IMR-90 (cell line): ENCODE measurements around the gene AKAP3. TPM values are rescaled to one million over a fixed set of nuclear protein-coding genes. Genes with fewer than 3 reads are reported as not detected.

Experiments
- ATAC-seq: fragments of 200-7000 bp; cut with Tn5 transposase; 2 replicates; pipeline ENCODE4 v1.9.1; 2020; ENCODE audit warnings: low read depth, mild to moderate bottlenecking, moderate library complexity
- BruUV-seq: library from RNA; stranded (reverse); fragments of 400-500 nt; replicated peaks from 2 replicates; lab custom pipeline; 2021; lab: Mats Ljungman, UMichigan
- CTCF ChIA-PET: fragments of 300-600 bp; formaldehyde crosslinking; extraction: SDS; loops from one replicate; lab custom pipeline; 2021; ENCODE audit warnings: antibody characterized with exemption; lab: Yijun Ruan, JAX
- POLR2A ChIA-PET: fragments of 300-600 bp; sonication (Branson Sonifier 250); formaldehyde crosslinking; loops from one replicate; lab custom pipeline; 2022; ENCODE audit warnings: antibody characterized with exemption; ENCODE audit not compliant: unreplicated experiment; lab: Charles Lee
- DNase-seq: peaks from one replicate; pipeline ENCODE4 v3.0.0; 2013
- H2AFZ ChIP-seq: replicated peaks from 2 replicates; pipeline ENCODE3; 2013; ENCODE audit warnings: low read length, mild to moderate bottlenecking; ENCODE audit not compliant: poor library complexity
- H2AK5ac ChIP-seq: 2 replicates; pipeline ENCODE4 v1.6.1; 2013; ENCODE audit warnings: low read depth, low read length, inconsistent platforms
- H2AK9ac ChIP-seq: replicated peaks from 2 replicates; pipeline ENCODE3; 2013; ENCODE audit warnings: mild to moderate bottlenecking, low read depth, low read length, moderate library complexity; ENCODE audit not compliant: poor library complexity
- H2BK120ac ChIP-seq: 2 replicates; pipeline ENCODE4 v1.6.1; 2013; ENCODE audit warnings: low read depth, low read length, inconsistent platforms
- H2BK15ac ChIP-seq: 3 replicates; pipeline ENCODE4 v1.6.1; 2013; ENCODE audit warnings: low read depth, low read length, inconsistent platforms
- H2BK20ac ChIP-seq: 2 replicates; pipeline ENCODE4 v1.6.1; 2013; ENCODE audit warnings: low read depth, mild to moderate bottlenecking, inconsistent platforms, low read length, moderate library complexity
- H2BK5ac ChIP-seq: 2 replicates; pipeline ENCODE4 v1.6.1; 2013; ENCODE audit warnings: mild to moderate bottlenecking, low read depth, low read length, inconsistent platforms; ENCODE audit not compliant: poor library complexity, severe bottlenecking
- H3K14ac ChIP-seq: replicated peaks from 2 replicates; pipeline ENCODE4 v1.6.1; 2013; ENCODE audit warnings: low read depth, low read length, inconsistent platforms
- H3K18ac ChIP-seq: 2 replicates; pipeline ENCODE4 v1.6.1; 2013; ENCODE audit warnings: low read depth, low read length, control low read depth
- H3K23ac ChIP-seq: 2 replicates; pipeline ENCODE4 v1.6.1; 2013; ENCODE audit warnings: low read depth, low read length, inconsistent platforms
- H3K27ac ChIP-seq: 2 replicates; pipeline ENCODE4 v1.5.1; 2013; ENCODE audit warnings: mild to moderate bottlenecking, control low read depth, low read length; ENCODE audit not compliant: insufficient read depth
- H3K27me3 ChIP-seq: 2 replicates; pipeline ENCODE4 v1.6.1; 2013; ENCODE audit warnings: low read length; ENCODE audit not compliant: control insufficient read depth, insufficient read depth
- H3K36me3 ChIP-seq: 2 replicates; pipeline ENCODE4 v1.6.1; 2013; ENCODE audit warnings: low read length, mixed read lengths; ENCODE audit not compliant: control insufficient read depth, insufficient read depth
- H3K4ac ChIP-seq: 2 replicates; pipeline ENCODE4 v1.6.1; 2013; ENCODE audit warnings: low read depth, low read length, inconsistent platforms
- H3K4me1 ChIP-seq: 2 replicates; pipeline ENCODE4 v1.6.1; 2013; ENCODE audit warnings: low read length, mixed read lengths; ENCODE audit not compliant: control insufficient read depth, insufficient read depth
- H3K4me2 ChIP-seq: 2 replicates; pipeline ENCODE4 v1.6.1; 2013; ENCODE audit warnings: low read depth, mild to moderate bottlenecking, control low read depth, low read length, moderate library complexity
- H3K4me3 ChIP-seq: 2 replicates; pipeline ENCODE4 v1.5.1; 2013; ENCODE audit warnings: low read depth, mild to moderate bottlenecking, control low read depth, low read length, moderate library complexity; ENCODE audit not compliant: insufficient read depth
- H3K56ac ChIP-seq: 2 replicates; pipeline ENCODE4 v1.6.1; 2013; ENCODE audit warnings: low read length, inconsistent platforms; ENCODE audit not compliant: insufficient read depth; ENCODE audit errors: extremely low read depth
- H3K79me1 ChIP-seq, 2 experiments: 2 replicates each; pipeline ENCODE4 v1.6.1; 2013; ENCODE audit warnings: low read length in 2 of 2, inconsistent platforms in 1 of 2, low read depth in 1 of 2
- H3K9ac ChIP-seq: 2 replicates; pipeline ENCODE4 v1.6.1; 2013; ENCODE audit warnings: low read depth, low read length, control low read depth
- H3K9me1 ChIP-seq: 2 replicates; pipeline ENCODE4 v1.6.1; 2013; ENCODE audit warnings: low read length, inconsistent platforms; ENCODE audit not compliant: insufficient read depth
- H3K9me3 ChIP-seq: 2 replicates; pipeline ENCODE4 v1.6.1; 2013; ENCODE audit warnings: low read length; ENCODE audit not compliant: control insufficient read depth, insufficient read depth
- H4K20me1 ChIP-seq: 2 replicates; pipeline ENCODE4 v1.6.1; 2013; ENCODE audit warnings: low read length, inconsistent platforms; ENCODE audit not compliant: insufficient read depth
- H4K5ac ChIP-seq: 2 replicates; pipeline ENCODE4 v1.6.1; 2013; ENCODE audit warnings: mild to moderate bottlenecking, low read depth, low read length, control low read depth
- H4K8ac ChIP-seq, 2 experiments: 2 replicates each; pipeline ENCODE4 v1.6.1; 2013; ENCODE audit warnings: low read depth in 2 of 2, low read length in 2 of 2, control low read depth in 1 of 2, inconsistent platforms in 1 of 2
- H4K91ac ChIP-seq: 2 replicates; pipeline ENCODE4 v1.6.1; 2013; ENCODE audit warnings: low read depth, low read length, inconsistent platforms; ENCODE audit not compliant: insufficient read depth
- BHLHE40 ChIP-seq: fragments of 150-350 bp; IDR thresholded peaks from 2 replicates; pipeline ENCODE4 v1.6.1; 2016; ENCODE audit warnings: mild to moderate bottlenecking, low read depth, low read length
- CEBPB ChIP-seq: IDR thresholded peaks from 2 replicates; pipeline ENCODE4 v1.6.1; 2012; ENCODE audit warnings: low read depth, low read length, improper control_type of control experiment
- FOS ChIP-seq: fragments of 150-350 bp; IDR thresholded peaks from 2 replicates; pipeline ENCODE4 v1.6.1; 2016; ENCODE audit warnings: low read depth, low read length
- MAFK ChIP-seq: IDR thresholded peaks from 2 replicates; pipeline ENCODE4 v1.6.1; 2012; ENCODE audit warnings: low read depth, low read length, improper control_type of control experiment
- MAZ ChIP-seq: IDR thresholded peaks from 2 replicates; pipeline ENCODE4 v1.6.1; 2012; ENCODE audit warnings: low read depth, mild to moderate bottlenecking, low read length, improper control_type of control experiment, moderate library complexity, borderline replicate concordance
- MXI1 ChIP-seq: IDR thresholded peaks from 2 replicates; pipeline ENCODE4 v1.6.1; 2012; ENCODE audit warnings: low read depth, mild to moderate bottlenecking, low read length, moderate library complexity, borderline replicate concordance
- POLR2A ChIP-seq: IDR thresholded peaks from 2 replicates; pipeline ENCODE4 v1.6.1; 2012; ENCODE audit warnings: mild to moderate bottlenecking, low read depth, low read length
- RAD21 ChIP-seq: IDR thresholded peaks from 2 replicates; pipeline ENCODE4 v1.6.1; 2012; ENCODE audit warnings: low read length, improper control_type of control experiment
- RCOR1 ChIP-seq: IDR thresholded peaks from 2 replicates; pipeline ENCODE4 v1.6.1; 2012; ENCODE audit warnings: mild to moderate bottlenecking, low read length, improper control_type of control experiment; ENCODE audit not compliant: insufficient replicate concordance
- RFX5 ChIP-seq: IDR thresholded peaks from 2 replicates; pipeline ENCODE4 v1.8.0; 2012; ENCODE audit warnings: low read depth, mild to moderate bottlenecking, low read length, moderate library complexity
- USF2 ChIP-seq: fragments of 150-350 bp; IDR thresholded peaks from 2 replicates; pipeline ENCODE4 v1.6.1; 2017; ENCODE audit warnings: mild to moderate bottlenecking, antibody characterized with exemption, low read length, low read depth
- WGBS, 2 experiments: methylation state at CpG; one replicate each; pipeline versions ENCODE4 v1.1.5 to v1.1.7; 2013; ENCODE audit warnings: missing lambda C conversion rate in 2 of 2; ENCODE audit not compliant: insufficient read length in 1 of 2; ENCODE audit errors: extremely low coverage in 2 of 2; 5-methylcytosine and 5-hydroxymethylcytosine counted together
- dilution Hi-C: fragments of 300-500 bp; cut with HindIII; formaldehyde crosslinking; loops from one replicate; pipeline ENCODE4 v1.14.3; 2018; ENCODE audit warnings: low sequenced_read_pairs; ENCODE audit not compliant: unreplicated experiment
- in situ Hi-C: fragments of 300-500 bp; cut with MboI; formaldehyde crosslinking; loops from 3 replicates; pipeline ENCODE4 v1.14.3; 2019; ENCODE audit warnings: low sequenced_read_pairs, inconsistent platforms, mixed read lengths
- intact Hi-C: fragments of 100-400 bp; cut with micrococcal nuclease; formaldehyde crosslinking; loops from 2 replicates; pipeline ENCODE4 v1.10.0; 2022
- polyA plus RNA-seq, 3 experiments: library from polyadenylated mRNA; depleted of rRNA; stranded (reverse); fragments of >200 nt; gene quantifications; 2 replicates each; pipeline ENCODE4 v1.2.3, GENCODE V29; 2012; ENCODE audit warnings: low replicate concordance in 1 of 3
- total RNA-seq: library from RNA; depleted of rRNA; stranded (reverse); fragments of >200 nt; gene quantifications from 2 replicates; pipeline ENCODE4 v1.2.3, GENCODE V29; 2012
- TF ChIP-seq, protein P1 (sequence below): fragments of 150-350 bp; IDR thresholded peaks from 2 replicates; pipeline ENCODE4 v1.6.1; 2016; ENCODE audit warnings: low read depth, mild to moderate bottlenecking, low read length, moderate library complexity, borderline replicate concordance
- TF ChIP-seq, protein P2 (sequence below): conservative IDR thresholded peaks from 2 replicates; pipeline ENCODE4 v1.5.1; 2012; ENCODE audit warnings: mild to moderate bottlenecking, low read depth, low read length, improper control_type of control experiment

AKAP3 gene
- total and polyA plus RNA-seq, 2 of the 4 experiments (the other 2 are of a cell fraction) = 0.54 to 0.55 TPM

- no peak overlapping the region for H2AK9ac ChIP-seq
- H3K27ac ChIP-seq = no peak overlapping the region
- no peak for DNase-seq
- H2BK20ac ChIP-seq = no peak overlapping the region
- no peak overlapping the region for H3K18ac ChIP-seq
- H4K5ac ChIP-seq = no peak overlapping the region
- CTCF ChIA-PET = no interaction called here
- H2BK5ac ChIP-seq = no peak overlapping the region
- intact Hi-C loops (no loop called here), in situ Hi-C loops (no loop called here), dilution Hi-C loops (no loop called here)
- H4K8ac ChIP-seq = no peak overlapping the region
- no peak overlapping the region for H3K14ac ChIP-seq
- no peak overlapping the region for H2BK120ac ChIP-seq
- H3K4me2 ChIP-seq = no peak overlapping the region
- H2AK5ac ChIP-seq = no peak overlapping the region
- H3K23ac ChIP-seq = no peak overlapping the region
- no TSS peak for BruUV-seq
- H3K4me1 ChIP-seq = no peaks in the 10 kb centered on the region
- H2AFZ ChIP-seq = no peak overlapping the region
- no peak overlapping the region for H2BK15ac ChIP-seq
- no peaks in the 10 kb centered on the region for H3K36me3 ChIP-seq
- TF ChIP-seq FOS (no peak), CEBPB (no peak), USF2 (no peak), POLR2A (no peak), RCOR1 (no peak), MXI1 (no peak), RFX5 (no peak), RAD21 (no peak), BHLHE40 (no peak), MAZ (no peak), MAFK (no peak)
- TF ChIP-seq, protein P1, sequence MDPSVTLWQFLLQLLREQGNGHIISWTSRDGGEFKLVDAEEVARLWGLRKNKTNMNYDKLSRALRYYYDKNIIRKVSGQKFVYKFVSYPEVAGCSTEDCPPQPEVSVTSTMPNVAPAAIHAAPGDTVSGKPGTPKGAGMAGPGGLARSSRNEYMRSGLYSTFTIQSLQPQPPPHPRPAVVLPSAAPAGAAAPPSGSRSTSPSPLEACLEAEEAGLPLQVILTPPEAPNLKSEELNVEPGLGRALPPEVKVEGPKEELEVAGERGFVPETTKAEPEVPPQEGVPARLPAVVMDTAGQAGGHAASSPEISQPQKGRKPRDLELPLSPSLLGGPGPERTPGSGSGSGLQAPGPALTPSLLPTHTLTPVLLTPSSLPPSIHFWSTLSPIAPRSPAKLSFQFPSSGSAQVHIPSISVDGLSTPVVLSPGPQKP = no peak
- TF ChIP-seq, protein P2, sequence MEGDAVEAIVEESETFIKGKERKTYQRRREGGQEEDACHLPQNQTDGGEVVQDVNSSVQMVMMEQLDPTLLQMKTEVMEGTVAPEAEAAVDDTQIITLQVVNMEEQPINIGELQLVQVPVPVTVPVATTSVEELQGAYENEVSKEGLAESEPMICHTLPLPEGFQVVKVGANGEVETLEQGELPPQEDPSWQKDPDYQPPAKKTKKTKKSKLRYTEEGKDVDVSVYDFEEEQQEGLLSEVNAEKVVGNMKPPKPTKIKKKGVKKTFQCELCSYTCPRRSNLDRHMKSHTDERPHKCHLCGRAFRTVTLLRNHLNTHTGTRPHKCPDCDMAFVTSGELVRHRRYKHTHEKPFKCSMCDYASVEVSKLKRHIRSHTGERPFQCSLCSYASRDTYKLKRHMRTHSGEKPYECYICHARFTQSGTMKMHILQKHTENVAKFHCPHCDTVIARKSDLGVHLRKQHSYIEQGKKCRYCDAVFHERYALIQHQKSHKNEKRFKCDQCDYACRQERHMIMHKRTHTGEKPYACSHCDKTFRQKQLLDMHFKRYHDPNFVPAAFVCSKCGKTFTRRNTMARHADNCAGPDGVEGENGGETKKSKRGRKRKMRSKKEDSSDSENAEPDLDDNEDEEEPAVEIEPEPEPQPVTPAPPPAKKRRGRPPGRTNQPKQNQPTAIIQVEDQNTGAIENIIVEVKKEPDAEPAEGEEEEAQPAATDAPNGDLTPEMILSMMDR = no peak
- no CpG with 5 or more reads among the region's 3 CpGs for WGBS, 2 experiments
- no peaks in the 10 kb centered on the region for H3K79me1 ChIP-seq
- no peak overlapping the region for H3K4ac ChIP-seq
- no peak overlapping the region for H3K56ac ChIP-seq
- H3K27me3 ChIP-seq = no peaks in the 10 kb centered on the region
- H3K4me3 ChIP-seq = no peak overlapping the region
- H3K9me3 ChIP-seq = no peaks in the 10 kb centered on the region
- no peaks in the 10 kb centered on the region for H4K20me1 ChIP-seq
- H3K9ac ChIP-seq = no peak overlapping the region
- no peak for ATAC-seq
- no peaks in the 10 kb centered on the region for H3K9me1 ChIP-seq
- no peak overlapping the region for H4K91ac ChIP-seq
- POLR2A ChIA-PET = no interaction called here
Measured at GRCh38 chr12:4567073-4567881, 81.6 kb downstream of the AKAP3 start.
